Stomach (tissue), 4 donors: ENCODE data around the gene POC1A.

Experiments used
- CTCF ChIP-seq, 7 experiments: fragments of 450-650 bp in 4 of 7; fragments of 200-600 bp in 3 of 7; sonication (generic) in 3 of 7; IDR thresholded peaks; one replicate each; pipeline ENCODE4 v1.5.1; 2016 to 2019; ENCODE audit warnings: antibody characterized with exemption in 7 of 7, control low read depth in 2 of 7, mild to moderate bottlenecking in 1 of 7
- POLR2A ChIP-seq, 4 donors: fragments of 450-650 bp; IDR thresholded peaks; one replicate each; pipeline ENCODE4 v1.6.1; 2016; ENCODE audit warnings: antibody characterized with exemption in 4 of 4, control low read depth in 2 of 4, mild to moderate bottlenecking in 1 of 4, moderate library complexity in 1 of 4
- POLR2AphosphoS5 ChIP-seq, 3 donors: sonication (generic); formaldehyde crosslinking; IDR thresholded peaks; one replicate each; pipeline ENCODE4 v1.6.1; 2016; ENCODE audit warnings: antibody characterized with exemption in 3 of 3

- TF ChIP-seq POLR2A (IDR thresholded peaks at IDR 0.05) (no peak), CTCF (IDR thresholded peaks at IDR 0.05) (no peak), POLR2AphosphoS5 (IDR thresholded peaks at IDR 0.05) (no peak)
Observed at GRCh38 chr3:52097851-52098507, 56.2 kb downstream of the POC1A start.
